Measurements from ENCODE around the gene CDH8. TPM values are rescaled to one million over a fixed set of nuclear protein-coding genes. Genes with fewer than 3 reads are reported as not detected.

CDH8 gene
- total and polyA plus RNA-seq, 2 of the 4 experiments (the other 2 are of a cell fraction), result not detected

DNA sequence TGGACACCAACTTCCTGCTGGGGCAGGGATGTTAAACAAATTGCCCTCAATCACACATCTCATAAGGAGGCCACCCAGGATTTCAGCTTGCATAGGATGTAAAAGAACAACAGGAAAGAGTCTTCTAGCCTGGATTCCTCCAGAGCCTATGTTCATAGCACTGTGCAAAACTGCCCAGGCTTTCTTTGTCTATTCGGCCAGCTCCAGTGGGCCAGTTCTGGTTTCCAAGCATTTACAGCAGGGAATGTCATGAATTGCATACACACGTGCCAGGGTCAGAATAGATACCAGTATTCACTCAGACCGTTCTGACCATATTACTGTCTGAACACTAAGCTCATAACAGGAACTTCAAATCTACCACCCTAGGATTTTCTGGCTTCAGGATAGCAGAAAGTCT lies 273.2 kb downstream of the CDH8 start:
- no peak overlapping the region for H3K14ac ChIP-seq (replicated peaks; ENCODE audit: low read depth, low read length)
- no peaks in the 10 kb centered on the region for H3K79me1 ChIP-seq (ENCODE audit: low read depth in 1 of 2, low read length in 2 of 2)
- ATAC-seq (ENCODE audit: low read depth) (no peak), DNase-seq (no peak)
- no peak overlapping the region for H4K91ac ChIP-seq (ENCODE audit: insufficient read depth, low read depth, low read length)
- no peak overlapping the region for H3K23ac ChIP-seq (ENCODE audit: low read depth, low read length)
- dilution Hi-C loops (cut with HindIII; ENCODE audit: low sequenced_read_pairs, unreplicated experiment), result no loop called here
- H2BK120ac ChIP-seq (ENCODE audit: low read depth, low read length), result no peak overlapping the region
- H3K27ac ChIP-seq (ENCODE audit: insufficient read depth, low read length), result no peak overlapping the region
- no peaks in the 10 kb centered on the region for H3K9me1 ChIP-seq (ENCODE audit: insufficient read depth, low read length)
- ChIA-PET CTCF (no interaction called here), POLR2A (ENCODE audit: unreplicated experiment) (no interaction called here)
- H3K9ac ChIP-seq (ENCODE audit: low read depth, low read length), result no peak overlapping the region
- no peak overlapping the region for H2AK5ac ChIP-seq (ENCODE audit: low read depth, low read length)
- no peak overlapping the region for H3K18ac ChIP-seq (ENCODE audit: low read depth, low read length)
- H2AFZ ChIP-seq (replicated peaks; ENCODE audit: low read length, poor library complexity), result no peak overlapping the region
- intact Hi-C loops (cut with micrococcal nuclease), result no loop called here
- no peak overlapping the region for H4K8ac ChIP-seq (ENCODE audit: low read depth in 2 of 2, low read length in 2 of 2)
- H3K9me3 ChIP-seq (ENCODE audit: control insufficient read depth, insufficient read depth, low read length), result peaks cover 5% of the 10 kb centered on the region; the same call in 1 of the 2 replicates
- no peak overlapping the region for H2AK9ac ChIP-seq (replicated peaks; ENCODE audit: low read depth, low read length, poor library complexity)
- H3K56ac ChIP-seq (ENCODE audit: extremely low read depth, insufficient read depth, low read length), result no peak overlapping the region
- H2BK5ac ChIP-seq (ENCODE audit: low read depth, low read length, poor library complexity, severe bottlenecking), result no peak overlapping the region
- H2BK15ac ChIP-seq (ENCODE audit: low read depth, low read length), result no peak overlapping the region
- no peaks in the 10 kb centered on the region for H3K36me3 ChIP-seq (ENCODE audit: control insufficient read depth, insufficient read depth, low read length)
- H3K4me1 ChIP-seq (ENCODE audit: control insufficient read depth, insufficient read depth, low read length), result no peaks in the 10 kb centered on the region
- no peak overlapping the region for H2BK20ac ChIP-seq (ENCODE audit: low read depth, low read length)
- WGBS, 2 experiments (ENCODE audit: extremely low coverage in 2 of 2, insufficient read length in 1 of 2), result 41% methylated on average over 3 of the region's 3 CpGs; no CpG with 5 or more reads in 1 of the 2 experiments
- BruUV-seq (replicated peaks), result no TSS peak
- TF ChIP-seq, protein P1, sequence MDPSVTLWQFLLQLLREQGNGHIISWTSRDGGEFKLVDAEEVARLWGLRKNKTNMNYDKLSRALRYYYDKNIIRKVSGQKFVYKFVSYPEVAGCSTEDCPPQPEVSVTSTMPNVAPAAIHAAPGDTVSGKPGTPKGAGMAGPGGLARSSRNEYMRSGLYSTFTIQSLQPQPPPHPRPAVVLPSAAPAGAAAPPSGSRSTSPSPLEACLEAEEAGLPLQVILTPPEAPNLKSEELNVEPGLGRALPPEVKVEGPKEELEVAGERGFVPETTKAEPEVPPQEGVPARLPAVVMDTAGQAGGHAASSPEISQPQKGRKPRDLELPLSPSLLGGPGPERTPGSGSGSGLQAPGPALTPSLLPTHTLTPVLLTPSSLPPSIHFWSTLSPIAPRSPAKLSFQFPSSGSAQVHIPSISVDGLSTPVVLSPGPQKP (IDR thresholded peaks at IDR 0.05; ENCODE audit: borderline replicate concordance, low read depth, low read length), result no peak
- TF ChIP-seq MXI1 (IDR thresholded peaks at IDR 0.05; ENCODE audit: borderline replicate concordance, low read depth, low read length), result no peak
- no peak for TF ChIP-seq RFX5 (IDR thresholded peaks at IDR 0.05; ENCODE audit: low read depth, low read length)
- TF ChIP-seq FOS (IDR thresholded peaks at IDR 0.05; ENCODE audit: low read depth, low read length), result no peak
- in situ Hi-C loops (cut with MboI; ENCODE audit: low sequenced_read_pairs), result no loop called here
- no peak overlapping the region for H3K4ac ChIP-seq (ENCODE audit: low read depth, low read length)
- no peak overlapping the region for H3K4me2 ChIP-seq (ENCODE audit: low read depth, low read length)
- H3K27me3 ChIP-seq (ENCODE audit: control insufficient read depth, insufficient read depth, low read length), result no peaks in the 10 kb centered on the region
- no peak overlapping the region for H4K5ac ChIP-seq (ENCODE audit: low read depth, low read length)
- H3K4me3 ChIP-seq (ENCODE audit: insufficient read depth, low read depth, low read length), result no peak overlapping the region
- H4K20me1 ChIP-seq (ENCODE audit: insufficient read depth, low read length), result no peaks in the 10 kb centered on the region
